ENCODE measurements around the gene CRLF1.
A peak's percentile ranks its signal among the peaks of the same experiment; 100 is the strongest.

Gene CRLF1

GRCh38 chr19:18566953-18567352 is 39.6 kb downstream of the CRLF1 start:
- H3K36me3 ChIP-seq (replicated peaks) = peaks cover 65% of the 10 kb centered on the region
- no peaks in the 10 kb centered on the region for H3K27me3 ChIP-seq (replicated peaks)
- in situ Hi-C loops (cut with HindIII; ENCODE audit: low pct_ligation_motif_present, low sequenced_read_pairs) = no loop called here
- no peak overlapping the region for H3K27ac ChIP-seq
- H3K4me3 ChIP-seq (ENCODE audit: low read depth, low read length) = no peak overlapping the region
- no peak for DNase-seq
- TF ChIP-seq, protein P1, sequence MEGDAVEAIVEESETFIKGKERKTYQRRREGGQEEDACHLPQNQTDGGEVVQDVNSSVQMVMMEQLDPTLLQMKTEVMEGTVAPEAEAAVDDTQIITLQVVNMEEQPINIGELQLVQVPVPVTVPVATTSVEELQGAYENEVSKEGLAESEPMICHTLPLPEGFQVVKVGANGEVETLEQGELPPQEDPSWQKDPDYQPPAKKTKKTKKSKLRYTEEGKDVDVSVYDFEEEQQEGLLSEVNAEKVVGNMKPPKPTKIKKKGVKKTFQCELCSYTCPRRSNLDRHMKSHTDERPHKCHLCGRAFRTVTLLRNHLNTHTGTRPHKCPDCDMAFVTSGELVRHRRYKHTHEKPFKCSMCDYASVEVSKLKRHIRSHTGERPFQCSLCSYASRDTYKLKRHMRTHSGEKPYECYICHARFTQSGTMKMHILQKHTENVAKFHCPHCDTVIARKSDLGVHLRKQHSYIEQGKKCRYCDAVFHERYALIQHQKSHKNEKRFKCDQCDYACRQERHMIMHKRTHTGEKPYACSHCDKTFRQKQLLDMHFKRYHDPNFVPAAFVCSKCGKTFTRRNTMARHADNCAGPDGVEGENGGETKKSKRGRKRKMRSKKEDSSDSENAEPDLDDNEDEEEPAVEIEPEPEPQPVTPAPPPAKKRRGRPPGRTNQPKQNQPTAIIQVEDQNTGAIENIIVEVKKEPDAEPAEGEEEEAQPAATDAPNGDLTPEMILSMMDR (IDR thresholded peaks at IDR 0.05; ENCODE audit: low read depth, low read length, missing control alignments) = no peak

DNA sequence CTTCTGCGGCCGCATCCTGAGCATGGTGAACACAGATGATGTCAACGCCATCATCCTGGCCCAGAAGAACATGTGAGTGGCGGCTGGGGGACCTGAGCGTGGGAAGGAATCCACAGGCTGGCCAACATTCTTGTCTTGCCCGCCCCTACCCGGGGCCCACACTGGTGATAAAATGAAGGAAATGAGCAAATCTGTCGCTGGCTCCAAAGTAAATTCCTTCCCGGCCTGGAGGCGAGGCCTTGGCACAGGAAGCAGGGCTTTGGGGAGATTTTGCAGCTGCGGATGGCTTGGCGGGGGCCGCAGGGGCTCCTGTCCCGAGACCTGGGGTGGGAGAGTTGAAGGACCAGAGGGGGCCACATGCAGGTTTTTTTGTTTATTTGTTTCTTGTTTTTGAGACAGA is 44.5 kb downstream of the CRLF1 start:
- in situ Hi-C loops (cut with HindIII; ENCODE audit: low pct_ligation_motif_present, low sequenced_read_pairs) = no loop called here
- TF ChIP-seq, protein P1 (IDR thresholded peaks at IDR 0.05; ENCODE audit: low read depth, low read length, missing control alignments) = no peak
- Histone ChIP-seq H3K36me3 (replicated peaks) (peaks cover 42% of the 10 kb centered on the region), H3K4me3 (ENCODE audit: low read depth, low read length) (no peak overlapping the region), H3K27ac (no peak overlapping the region), H3K27me3 (replicated peaks) (no peaks in the 10 kb centered on the region)
- no peak for DNase-seq

GRCh38 chr19:18559685-18560084 is 46.9 kb downstream of the CRLF1 start:
- peaks cover 21% of the 10 kb centered on the region for H3K36me3 ChIP-seq (replicated peaks)
- H3K27me3 ChIP-seq (replicated peaks) = no peaks in the 10 kb centered on the region
- no peak for DNase-seq
- in situ Hi-C loops (cut with HindIII; ENCODE audit: low pct_ligation_motif_present, low sequenced_read_pairs) = no loop called here
- TF ChIP-seq, protein P1 (IDR thresholded peaks at IDR 0.05; ENCODE audit: low read depth, low read length, missing control alignments) = no peak
- no peak overlapping the region for H3K27ac ChIP-seq
- H3K4me3 ChIP-seq (ENCODE audit: low read depth, low read length) = no peak overlapping the region

DNA sequence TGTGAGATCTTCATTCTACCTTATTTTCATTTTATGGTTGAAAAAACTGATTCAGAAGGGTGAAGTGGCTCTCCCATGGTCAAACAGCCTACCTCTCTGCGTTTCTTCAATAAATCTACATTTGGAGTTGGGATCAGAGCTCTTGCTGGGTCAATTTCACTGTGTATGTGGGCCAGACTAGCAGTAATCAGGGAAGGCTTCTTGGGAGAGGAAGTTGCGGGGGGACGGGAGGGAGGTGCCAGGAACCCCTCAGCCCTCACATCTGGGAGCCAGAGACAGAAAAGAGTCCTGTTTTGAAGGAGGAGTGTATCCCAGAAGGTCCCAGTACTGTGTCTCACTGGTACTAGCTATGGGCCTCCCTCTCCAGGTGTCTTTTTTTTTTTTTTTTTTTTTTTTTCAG is 48.0 kb downstream of the CRLF1 start:
- Histone ChIP-seq H3K4me3 (ENCODE audit: low read depth, low read length) (peak overlapping the region; percentile 99), H3K27ac (peak overlapping the region; percentile 80), H3K36me3 (replicated peaks) (peaks cover 11% of the 10 kb centered on the region), H3K27me3 (replicated peaks) (no peaks in the 10 kb centered on the region)
- no peak for DNase-seq
- in situ Hi-C loops (cut with HindIII; ENCODE audit: low pct_ligation_motif_present, low sequenced_read_pairs) = no loop called here
- TF ChIP-seq, protein P1 (IDR thresholded peaks at IDR 0.05; ENCODE audit: low read depth, low read length, missing control alignments) = no peak

DNA sequence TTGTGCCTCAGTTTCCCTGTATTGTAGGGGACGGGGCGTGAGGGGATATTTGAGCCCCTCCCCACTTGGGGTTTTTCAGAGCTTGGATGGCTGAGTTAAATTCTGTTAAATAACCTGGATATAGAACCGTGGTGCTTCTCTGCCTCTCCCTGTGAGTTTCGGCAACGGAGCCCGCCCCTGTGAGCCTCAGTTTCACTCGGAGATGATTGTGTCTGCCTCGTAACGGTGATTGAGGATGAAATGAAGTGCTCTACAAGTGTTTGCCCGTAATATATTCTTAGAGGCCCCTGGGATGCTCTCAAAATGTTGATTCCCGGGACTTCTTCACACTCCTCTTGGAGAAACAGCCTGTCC is 48.4 kb downstream of the CRLF1 start:
- TF ChIP-seq, protein P1 (IDR thresholded peaks at IDR 0.05; ENCODE audit: low read depth, low read length, missing control alignments) = no peak
- Histone ChIP-seq H3K27ac (peak overlapping the region; percentile 80), H3K27me3 (replicated peaks) (no peaks in the 10 kb centered on the region), H3K4me3 (ENCODE audit: low read depth, low read length) (peak overlapping the region; percentile 99), H3K36me3 (replicated peaks) (peaks cover 11% of the 10 kb centered on the region)
- in situ Hi-C loops (cut with HindIII; ENCODE audit: low pct_ligation_motif_present, low sequenced_read_pairs) = no loop called here
- no peak for DNase-seq

DNA sequence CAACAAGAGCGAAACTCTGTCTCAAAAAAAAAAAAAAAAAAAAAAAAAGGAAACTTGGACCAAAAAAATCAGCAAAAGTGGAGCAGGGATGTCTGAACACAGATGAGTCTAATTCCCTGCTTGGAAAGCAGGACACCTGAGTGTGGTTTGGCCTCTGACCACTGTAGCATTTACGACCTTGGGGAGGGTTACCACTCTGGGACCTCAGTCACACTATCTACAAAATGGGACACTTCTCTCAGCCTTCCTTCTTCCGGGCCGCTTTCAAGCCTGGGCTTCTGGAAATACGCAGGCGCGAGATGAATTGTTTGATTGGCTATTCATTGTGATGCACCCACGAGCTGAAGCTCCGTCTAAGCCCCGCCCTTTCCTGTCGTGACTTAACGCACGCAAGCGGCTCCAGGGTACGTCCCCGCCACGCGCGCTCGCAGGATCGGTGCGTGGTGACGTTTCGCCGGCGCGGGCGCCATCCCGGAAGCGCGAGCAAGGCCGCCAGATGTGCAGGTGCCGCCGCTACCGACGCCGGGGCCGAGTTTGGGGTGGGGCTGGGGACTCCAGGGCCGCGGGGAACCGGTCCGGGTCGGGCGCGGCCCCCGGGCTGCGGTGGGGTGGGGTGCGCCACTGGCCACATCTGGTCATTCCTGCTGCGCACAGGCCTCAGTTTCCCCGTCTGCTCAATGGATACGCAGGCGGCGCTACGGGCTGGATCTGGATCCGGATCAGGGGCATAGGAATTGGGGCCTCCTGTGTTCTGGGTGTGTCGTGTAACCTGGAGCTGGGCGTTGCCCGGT is 49.0 kb downstream of the CRLF1 start, which contains the start of gene KXD1:
TSS of gene KXD1 (plus strand) at position 460 of the 791 bp plus-strand sequence. CDS start 4,187 bp downstream, outside the sequence.
- peak within 1 kb of the TSS; percentile 80 for H3K27ac ChIP-seq
- in situ Hi-C loops (cut with HindIII; ENCODE audit: low pct_ligation_motif_present, low sequenced_read_pairs) = no loop called here
- peaks cover 8% of the 10 kb centered on the region for H3K36me3 ChIP-seq (replicated peaks)
- no peaks in the 10 kb centered on the region for H3K27me3 ChIP-seq (replicated peaks)
- DNase-seq = peak; percentile 98
- TF ChIP-seq, protein P1 (IDR thresholded peaks at IDR 0.05; ENCODE audit: low read depth, low read length, missing control alignments) = no peak
- peak within 1 kb of the TSS; percentile 99 for H3K4me3 ChIP-seq (ENCODE audit: low read depth, low read length)
